SK-N-SH (cell line): ENCODE data around the gene PSMA3.

ENCODE experiments used
- EP300 ChIP-seq, 2 experiments: IDR thresholded peaks; 2 replicates each; pipeline versions ENCODE4 v1.4.0 to v1.6.1; 2012; ENCODE audit warnings: borderline replicate concordance in 1 of 2, low read depth in 1 of 2, low read length in 1 of 2
- EZH2phosphoT487 ChIP-seq: fragments of 200-600 bp; sonication (generic); IDR thresholded peaks from 2 replicates; pipeline ENCODE4 v1.6.1; 2017; ENCODE audit warnings: low read depth, mixed run types, mild to moderate bottlenecking, antibody characterized with exemption, moderate library complexity, borderline replicate concordance
- POLR2AphosphoS5 ChIP-seq: IDR thresholded peaks from 2 replicates; pipeline ENCODE4 v1.6.1; 2012; ENCODE audit warnings: low read depth, low read length
- TAF1 ChIP-seq: IDR thresholded peaks from 2 replicates; pipeline ENCODE4 v1.6.1; 2012; ENCODE audit warnings: low read depth, mild to moderate bottlenecking, low read length, moderate library complexity, borderline replicate concordance
- TF ChIP-seq, protein P1 (sequence below): fragments of 200-600 bp; sonication (generic); IDR thresholded peaks from 2 replicates; pipeline ENCODE4 v1.6.1; 2017; ENCODE audit warnings: antibody characterized with exemption, mild to moderate bottlenecking, moderate library complexity
- TF ChIP-seq, protein P2 (sequence below): IDR thresholded peaks from 2 replicates; pipeline ENCODE4 v1.6.1; 2012; ENCODE audit warnings: mild to moderate bottlenecking, low read depth, low read length, moderate library complexity
- TF ChIP-seq, protein P3 (sequence below): IDR thresholded peaks from 2 replicates; pipeline ENCODE4 v1.4.0; 2012; ENCODE audit warnings: low read depth
- TF ChIP-seq, protein P4 (sequence below): IDR thresholded peaks from 2 replicates; pipeline ENCODE4 v1.4.0; 2012; ENCODE audit warnings: low read depth, borderline replicate concordance

DNA sequence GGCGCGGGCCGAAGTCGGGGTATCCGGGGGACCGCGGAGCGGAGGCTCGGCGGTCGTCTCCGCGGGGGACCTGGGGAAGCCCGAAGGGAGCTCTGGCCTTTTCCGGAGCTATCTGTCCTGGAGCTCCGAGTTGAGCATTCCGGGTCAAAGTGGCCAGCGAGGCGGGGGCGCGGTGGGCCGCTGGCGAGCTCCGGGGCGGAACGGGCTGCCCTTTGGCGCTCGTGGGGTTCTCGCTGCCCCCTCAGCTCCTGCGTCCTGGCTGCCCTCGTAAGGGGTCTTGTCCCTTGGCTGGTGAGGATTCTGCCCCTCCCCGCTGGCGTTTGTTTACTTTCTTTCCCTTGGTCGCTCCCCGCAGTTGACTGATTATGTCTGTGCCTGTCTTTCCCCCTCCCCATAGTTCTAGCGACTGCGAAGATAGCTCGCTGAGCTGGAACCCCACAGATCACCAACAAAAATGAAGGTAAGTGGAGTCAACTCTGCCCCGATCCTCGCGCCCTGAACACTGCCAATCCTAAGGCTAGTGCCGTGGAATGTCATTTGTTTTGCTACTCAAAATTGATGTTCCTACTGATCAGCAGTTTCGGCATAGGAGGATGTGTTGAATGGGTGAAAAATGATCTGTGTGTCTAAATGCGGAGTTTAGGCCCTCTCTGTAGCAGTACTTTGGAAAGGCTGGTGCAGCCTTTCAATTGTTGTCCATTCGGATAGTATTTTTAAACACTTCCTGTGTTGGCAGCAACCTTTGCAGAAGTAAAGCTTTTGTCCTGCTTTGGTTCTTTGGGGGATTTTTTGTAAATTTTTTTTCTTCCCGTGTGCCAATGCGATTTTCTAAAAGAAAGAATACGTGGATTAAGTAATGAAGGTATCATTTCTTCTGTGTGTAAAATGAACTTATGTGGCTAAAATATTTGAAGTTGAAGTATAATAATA, 55.0 kb downstream of the PSMA3 start:
- no peak for TF ChIP-seq POLR2AphosphoS5
- no peak for TF ChIP-seq EZH2phosphoT487
- TF ChIP-seq, protein P1, sequence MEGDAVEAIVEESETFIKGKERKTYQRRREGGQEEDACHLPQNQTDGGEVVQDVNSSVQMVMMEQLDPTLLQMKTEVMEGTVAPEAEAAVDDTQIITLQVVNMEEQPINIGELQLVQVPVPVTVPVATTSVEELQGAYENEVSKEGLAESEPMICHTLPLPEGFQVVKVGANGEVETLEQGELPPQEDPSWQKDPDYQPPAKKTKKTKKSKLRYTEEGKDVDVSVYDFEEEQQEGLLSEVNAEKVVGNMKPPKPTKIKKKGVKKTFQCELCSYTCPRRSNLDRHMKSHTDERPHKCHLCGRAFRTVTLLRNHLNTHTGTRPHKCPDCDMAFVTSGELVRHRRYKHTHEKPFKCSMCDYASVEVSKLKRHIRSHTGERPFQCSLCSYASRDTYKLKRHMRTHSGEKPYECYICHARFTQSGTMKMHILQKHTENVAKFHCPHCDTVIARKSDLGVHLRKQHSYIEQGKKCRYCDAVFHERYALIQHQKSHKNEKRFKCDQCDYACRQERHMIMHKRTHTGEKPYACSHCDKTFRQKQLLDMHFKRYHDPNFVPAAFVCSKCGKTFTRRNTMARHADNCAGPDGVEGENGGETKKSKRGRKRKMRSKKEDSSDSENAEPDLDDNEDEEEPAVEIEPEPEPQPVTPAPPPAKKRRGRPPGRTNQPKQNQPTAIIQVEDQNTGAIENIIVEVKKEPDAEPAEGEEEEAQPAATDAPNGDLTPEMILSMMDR = no peak
- TF ChIP-seq, protein P2, sequence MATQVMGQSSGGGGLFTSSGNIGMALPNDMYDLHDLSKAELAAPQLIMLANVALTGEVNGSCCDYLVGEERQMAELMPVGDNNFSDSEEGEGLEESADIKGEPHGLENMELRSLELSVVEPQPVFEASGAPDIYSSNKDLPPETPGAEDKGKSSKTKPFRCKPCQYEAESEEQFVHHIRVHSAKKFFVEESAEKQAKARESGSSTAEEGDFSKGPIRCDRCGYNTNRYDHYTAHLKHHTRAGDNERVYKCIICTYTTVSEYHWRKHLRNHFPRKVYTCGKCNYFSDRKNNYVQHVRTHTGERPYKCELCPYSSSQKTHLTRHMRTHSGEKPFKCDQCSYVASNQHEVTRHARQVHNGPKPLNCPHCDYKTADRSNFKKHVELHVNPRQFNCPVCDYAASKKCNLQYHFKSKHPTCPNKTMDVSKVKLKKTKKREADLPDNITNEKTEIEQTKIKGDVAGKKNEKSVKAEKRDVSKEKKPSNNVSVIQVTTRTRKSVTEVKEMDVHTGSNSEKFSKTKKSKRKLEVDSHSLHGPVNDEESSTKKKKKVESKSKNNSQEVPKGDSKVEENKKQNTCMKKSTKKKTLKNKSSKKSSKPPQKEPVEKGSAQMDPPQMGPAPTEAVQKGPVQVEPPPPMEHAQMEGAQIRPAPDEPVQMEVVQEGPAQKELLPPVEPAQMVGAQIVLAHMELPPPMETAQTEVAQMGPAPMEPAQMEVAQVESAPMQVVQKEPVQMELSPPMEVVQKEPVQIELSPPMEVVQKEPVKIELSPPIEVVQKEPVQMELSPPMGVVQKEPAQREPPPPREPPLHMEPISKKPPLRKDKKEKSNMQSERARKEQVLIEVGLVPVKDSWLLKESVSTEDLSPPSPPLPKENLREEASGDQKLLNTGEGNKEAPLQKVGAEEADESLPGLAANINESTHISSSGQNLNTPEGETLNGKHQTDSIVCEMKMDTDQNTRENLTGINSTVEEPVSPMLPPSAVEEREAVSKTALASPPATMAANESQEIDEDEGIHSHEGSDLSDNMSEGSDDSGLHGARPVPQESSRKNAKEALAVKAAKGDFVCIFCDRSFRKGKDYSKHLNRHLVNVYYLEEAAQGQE = no peak
- TF ChIP-seq, protein P3, sequence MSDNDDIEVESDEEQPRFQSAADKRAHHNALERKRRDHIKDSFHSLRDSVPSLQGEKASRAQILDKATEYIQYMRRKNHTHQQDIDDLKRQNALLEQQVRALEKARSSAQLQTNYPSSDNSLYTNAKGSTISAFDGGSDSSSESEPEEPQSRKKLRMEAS = no peak
- no peak for TF ChIP-seq TAF1
- TF ChIP-seq, protein P4, sequence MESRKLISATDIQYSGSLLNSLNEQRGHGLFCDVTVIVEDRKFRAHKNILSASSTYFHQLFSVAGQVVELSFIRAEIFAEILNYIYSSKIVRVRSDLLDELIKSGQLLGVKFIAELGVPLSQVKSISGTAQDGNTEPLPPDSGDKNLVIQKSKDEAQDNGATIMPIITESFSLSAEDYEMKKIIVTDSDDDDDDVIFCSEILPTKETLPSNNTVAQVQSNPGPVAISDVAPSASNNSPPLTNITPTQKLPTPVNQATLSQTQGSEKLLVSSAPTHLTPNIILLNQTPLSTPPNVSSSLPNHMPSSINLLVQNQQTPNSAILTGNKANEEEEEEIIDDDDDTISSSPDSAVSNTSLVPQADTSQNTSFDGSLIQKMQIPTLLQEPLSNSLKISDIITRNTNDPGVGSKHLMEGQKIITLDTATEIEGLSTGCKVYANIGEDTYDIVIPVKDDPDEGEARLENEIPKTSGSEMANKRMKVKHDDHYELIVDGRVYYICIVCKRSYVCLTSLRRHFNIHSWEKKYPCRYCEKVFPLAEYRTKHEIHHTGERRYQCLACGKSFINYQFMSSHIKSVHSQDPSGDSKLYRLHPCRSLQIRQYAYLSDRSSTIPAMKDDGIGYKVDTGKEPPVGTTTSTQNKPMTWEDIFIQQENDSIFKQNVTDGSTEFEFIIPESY = no peak
- TF ChIP-seq EP300 (IDR thresholded peaks at IDR 0.05; ENCODE audit: borderline replicate concordance in 1 of 2, low read depth in 1 of 2, low read length in 1 of 2) = no peak
